Loucy (cell line): ENCODE results near the gene OTOP3.

Source experiments
- H2AFZ ChIP-seq: fragments of 200-600 bp; sonication (generic); 2 replicates; pipeline ENCODE4 v1.6.0; 2016; ENCODE audit warnings: antibody characterized with exemption, mild to moderate bottlenecking, low read length, moderate library complexity
- H3F3A ChIP-seq: fragments of 200-600 bp; 2 replicates; pipeline ENCODE4 v1.6.0; 2016; ENCODE audit warnings: antibody characterized with exemption, low read depth, mild to moderate bottlenecking
- H3K27me3 ChIP-seq: fragments of 200-600 bp; sonication (generic); 2 replicates; pipeline ENCODE4 v1.6.1; 2014; ENCODE audit warnings: low read length, mild to moderate bottlenecking; ENCODE audit not compliant: insufficient read depth, poor library complexity, severe bottlenecking
- H3K36me3 ChIP-seq: fragments of 200-600 bp; sonication (generic); 2 replicates; pipeline ENCODE4 v1.6.1; 2016; ENCODE audit warnings: low read length; ENCODE audit not compliant: insufficient read depth
- H3K4me1 ChIP-seq: fragments of 200-600 bp; sonication (generic); 2 replicates; pipeline ENCODE4 v1.5.1; 2014; ENCODE audit warnings: low read length, mild to moderate bottlenecking; ENCODE audit not compliant: insufficient read depth, poor library complexity, severe bottlenecking
- H3K4me2 ChIP-seq: fragments of 200-600 bp; sonication (generic); 2 replicates; pipeline ENCODE4 v1.6.0; 2014; ENCODE audit warnings: antibody characterized with exemption, low read length, low read depth, mild to moderate bottlenecking; ENCODE audit not compliant: poor library complexity, severe bottlenecking
- H3K4me3 ChIP-seq: fragments of 200-600 bp; sonication (generic); 2 replicates; pipeline ENCODE4 v1.5.1; 2014; ENCODE audit warnings: low read length, mild to moderate bottlenecking, mixed read lengths; ENCODE audit not compliant: poor library complexity, severe bottlenecking
- H3K79me2 ChIP-seq: fragments of 200-600 bp; sonication (generic); 2 replicates; pipeline ENCODE4 v1.6.1; 2014; ENCODE audit warnings: low read length; ENCODE audit not compliant: insufficient read depth
- H3K9ac ChIP-seq: fragments of 200-600 bp; sonication (generic); 2 replicates; pipeline ENCODE4 v1.6.0; 2014; ENCODE audit warnings: mild to moderate bottlenecking, low read depth, low read length, moderate library complexity; ENCODE audit not compliant: poor library complexity, severe bottlenecking
- H3K9me2 ChIP-seq: fragments of 200-600 bp; sonication (generic); replicated peaks from 2 replicates; pipeline ENCODE4 v1.6.1; 2016; ENCODE audit warnings: low read depth, low read length, mixed read lengths
- H3K9me3 ChIP-seq: fragments of 200-600 bp; sonication (generic); 2 replicates; pipeline ENCODE4 v1.6.1; 2014; ENCODE audit warnings: mild to moderate bottlenecking, antibody characterized with exemption, low read length, low read depth; ENCODE audit not compliant: insufficient read depth
- H4K20me1 ChIP-seq: fragments of 200-600 bp; sonication (generic); 2 replicates; pipeline ENCODE4 v1.6.0; 2014; ENCODE audit warnings: antibody characterized with exemption, low read length, mild to moderate bottlenecking; ENCODE audit not compliant: insufficient read depth, poor library complexity, severe bottlenecking
- CTCF ChIP-seq: fragments of 200-600 bp; sonication (generic); conservative IDR thresholded peaks from 2 replicates; pipeline ENCODE4 v1.5.1; 2014; ENCODE audit warnings: mild to moderate bottlenecking, antibody characterized with exemption, low read length
- EZH2phosphoT487 ChIP-seq: fragments of 200-600 bp; IDR thresholded peaks from 2 replicates; pipeline ENCODE4 v1.6.1; 2018; ENCODE audit warnings: antibody characterized with exemption, mild to moderate bottlenecking, moderate library complexity, borderline replicate concordance

OTOP3 gene

GRCh38 chr17:74916851-74917199 lies 18.9 kb upstream of the OTOP3 start:
- H3K9me3 ChIP-seq, result no peaks in the 10 kb centered on the region

GRCh38 chr17:74917430-74917829 lies 18.3 kb upstream of the OTOP3 start:
- no peaks in the 10 kb centered on the region for H3K36me3 ChIP-seq
- no peak overlapping the region for H2AFZ ChIP-seq
- no peaks in the 10 kb centered on the region for H3K79me2 ChIP-seq
- no peak for TF ChIP-seq CTCF
- no peak for TF ChIP-seq EZH2phosphoT487
- H3K9me3 ChIP-seq, result no peaks in the 10 kb centered on the region
- no peaks in the 10 kb centered on the region for H3K9me2 ChIP-seq
- H3K4me2 ChIP-seq, result no peak overlapping the region
- no peak overlapping the region for H3K4me3 ChIP-seq
- H4K20me1 ChIP-seq, result no peaks in the 10 kb centered on the region
- no peaks in the 10 kb centered on the region for H3F3A ChIP-seq
- no peak overlapping the region for H3K9ac ChIP-seq
- no peaks in the 10 kb centered on the region for H3K27me3 ChIP-seq
- no peaks in the 10 kb centered on the region for H3K4me1 ChIP-seq

More at GRCh38 chr17:74916851-74917199, 18.9 kb upstream of the OTOP3 start:
- H3K4me3 ChIP-seq, result no peak overlapping the region
- no peaks in the 10 kb centered on the region for H3K79me2 ChIP-seq
- no peaks in the 10 kb centered on the region for H3K9me2 ChIP-seq
- H2AFZ ChIP-seq, result no peak overlapping the region; the same call in 1 of the 2 replicates
- no peaks in the 10 kb centered on the region for H4K20me1 ChIP-seq
- no peaks in the 10 kb centered on the region for H3F3A ChIP-seq
- no peaks in the 10 kb centered on the region for H3K4me1 ChIP-seq
- no peaks in the 10 kb centered on the region for H3K36me3 ChIP-seq
- no peaks in the 10 kb centered on the region for H3K27me3 ChIP-seq
- H3K9ac ChIP-seq, result no peak overlapping the region
- H3K4me2 ChIP-seq, result no peak overlapping the region
- TF ChIP-seq EZH2phosphoT487, result no peak
- TF ChIP-seq CTCF, result no peak

GRCh38 chr17:74918906-74919305 lies 16.8 kb upstream of the OTOP3 start:
- no peaks in the 10 kb centered on the region for H3K36me3 ChIP-seq
- H4K20me1 ChIP-seq, result no peaks in the 10 kb centered on the region
- no peak for TF ChIP-seq CTCF
- no peak for TF ChIP-seq EZH2phosphoT487
- no peak overlapping the region for H3K4me3 ChIP-seq
- H2AFZ ChIP-seq, result no peak overlapping the region
- no peaks in the 10 kb centered on the region for H3K9me2 ChIP-seq
- no peaks in the 10 kb centered on the region for H3K27me3 ChIP-seq
- H3F3A ChIP-seq, result no peaks in the 10 kb centered on the region
- no peaks in the 10 kb centered on the region for H3K4me1 ChIP-seq
- no peak overlapping the region for H3K9ac ChIP-seq
- no peaks in the 10 kb centered on the region for H3K79me2 ChIP-seq
- H3K9me3 ChIP-seq, result no peaks in the 10 kb centered on the region
- H3K4me2 ChIP-seq, result no peak overlapping the region
